ENCODE measurements around the gene SYPL2.

SYPL2 gene

DNA sequence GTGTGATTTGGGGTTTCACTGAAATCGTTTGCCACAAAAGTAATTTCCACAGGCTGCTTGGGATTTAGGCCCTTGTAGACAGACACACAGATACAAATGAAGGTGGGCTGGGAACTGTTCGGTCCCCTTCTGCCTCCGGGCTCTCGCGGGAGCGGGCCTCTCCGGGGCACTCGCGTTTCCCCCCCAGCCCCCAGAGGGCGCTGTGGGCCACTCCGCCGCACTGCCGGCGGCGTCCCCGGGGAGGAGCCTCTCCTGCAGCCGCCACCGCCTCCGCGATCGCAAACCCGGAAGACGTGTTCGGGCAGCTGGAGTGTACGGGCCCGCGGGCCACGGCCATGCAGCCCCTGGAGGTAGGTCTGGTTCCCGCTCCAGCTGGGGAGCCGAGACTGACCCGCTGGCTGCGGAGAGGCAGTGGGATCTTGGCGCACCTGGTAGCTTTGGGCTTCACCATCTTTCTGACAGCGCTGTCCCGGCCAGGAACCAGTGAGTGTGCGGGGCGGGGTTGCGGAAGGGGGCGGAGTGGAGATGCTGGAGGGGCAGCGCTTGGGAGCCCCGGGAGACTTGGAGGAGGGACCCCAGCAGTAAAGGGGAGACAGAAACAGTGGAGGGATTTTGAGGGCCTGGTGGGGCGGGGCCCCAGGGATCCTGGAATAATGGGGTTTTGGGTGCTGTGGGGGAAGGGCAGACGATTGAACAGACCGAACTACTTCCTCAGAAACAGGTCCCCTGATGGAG, 27.6 kb downstream of the SYPL2 start, which contains the start of gene CYB561D1:
TSS of gene CYB561D1 (plus strand) at position 290 of the 735 bp plus-strand sequence. CDS start at position 336, 46 bp downstream.
- DNase-seq: peak; percentile 89

DNA sequence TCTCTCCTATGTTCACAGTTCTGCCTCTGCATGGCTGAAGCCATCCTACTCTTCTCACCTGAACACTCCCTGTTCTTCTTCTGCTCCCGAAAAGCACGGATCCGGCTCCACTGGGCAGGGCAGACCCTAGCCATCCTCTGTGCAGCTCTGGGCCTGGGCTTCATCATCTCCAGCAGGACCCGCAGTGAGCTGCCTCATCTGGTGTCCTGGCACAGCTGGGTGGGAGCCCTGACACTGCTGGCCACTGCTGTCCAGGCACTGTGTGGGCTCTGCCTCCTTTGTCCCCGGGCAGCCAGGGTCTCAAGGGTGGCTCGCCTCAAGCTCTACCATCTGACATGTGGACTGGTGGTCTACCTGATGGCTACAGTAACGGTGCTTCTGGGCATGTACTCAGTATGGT, 29.4 kb downstream of the SYPL2 start:
- no peak for DNase-seq

DNA sequence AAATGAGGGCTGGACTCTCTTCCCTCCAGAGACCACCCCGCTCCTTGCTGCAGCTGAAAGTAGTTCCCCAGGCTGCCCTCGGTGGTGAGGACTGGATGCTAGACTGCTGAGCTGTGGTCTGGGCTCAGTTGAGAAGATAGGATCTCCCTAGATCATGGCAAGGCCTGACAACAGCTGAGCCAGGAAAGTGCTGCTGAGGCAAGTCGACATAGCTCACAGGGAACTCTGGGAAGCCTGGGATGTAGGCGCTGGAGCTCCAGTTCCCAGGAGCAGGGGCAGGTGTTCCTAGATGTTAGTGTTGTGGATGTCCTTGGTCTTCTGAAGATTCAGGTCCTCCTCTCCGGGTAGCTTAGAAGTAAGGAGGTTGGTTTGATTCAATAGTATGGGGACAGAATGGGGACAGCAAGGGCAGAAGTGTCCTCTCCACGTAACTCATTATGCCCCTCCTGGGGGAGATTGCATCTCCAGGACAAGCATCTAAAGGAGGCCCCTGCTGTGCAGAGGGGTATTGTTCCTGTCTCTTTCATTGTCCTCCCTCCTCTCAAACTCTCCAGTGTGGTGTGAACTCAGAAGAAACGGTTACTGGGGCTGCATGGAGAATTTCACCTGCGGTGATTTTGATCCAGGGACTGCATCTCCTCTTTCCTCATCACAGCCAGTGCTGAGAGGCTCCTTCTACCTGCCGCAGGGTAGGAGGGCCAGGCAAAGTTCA, 31.3 kb downstream of the SYPL2 start:
- no peak for DNase-seq

GRCh38 chr1:109498161-109498801, 31.9 kb downstream of the SYPL2 start:
- DNase-seq: no peak

DNA sequence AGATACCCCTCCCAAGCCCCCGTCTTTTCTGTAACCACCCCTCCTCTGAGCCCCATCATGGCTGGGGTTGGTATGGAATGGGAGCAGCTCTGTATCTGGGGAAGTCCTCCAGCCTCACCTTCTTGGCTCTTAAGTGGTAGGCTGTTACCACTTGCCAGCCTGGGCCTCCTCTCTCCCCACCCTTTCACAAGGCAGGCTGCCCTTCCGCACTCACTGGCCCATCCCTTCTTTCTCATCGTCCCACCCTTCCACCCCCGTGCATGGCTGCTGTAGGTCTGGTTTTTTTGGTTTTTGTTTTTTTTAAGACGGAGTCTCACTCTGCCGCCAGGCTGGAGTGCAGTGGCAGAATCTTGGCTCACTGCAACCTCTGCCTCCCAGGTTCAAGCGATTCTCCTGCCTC, 32.7 kb downstream of the SYPL2 start:
- no peak for DNase-seq

- no peak for DNase-seq
These were observed 33.6 kb downstream of the SYPL2 start for GRCh38 chr1:109499661-109500536.

- DNase-seq: no peak
These were observed 34.6 kb downstream of the SYPL2 start for GRCh38 chr1:109500941-109501381.

DNA sequence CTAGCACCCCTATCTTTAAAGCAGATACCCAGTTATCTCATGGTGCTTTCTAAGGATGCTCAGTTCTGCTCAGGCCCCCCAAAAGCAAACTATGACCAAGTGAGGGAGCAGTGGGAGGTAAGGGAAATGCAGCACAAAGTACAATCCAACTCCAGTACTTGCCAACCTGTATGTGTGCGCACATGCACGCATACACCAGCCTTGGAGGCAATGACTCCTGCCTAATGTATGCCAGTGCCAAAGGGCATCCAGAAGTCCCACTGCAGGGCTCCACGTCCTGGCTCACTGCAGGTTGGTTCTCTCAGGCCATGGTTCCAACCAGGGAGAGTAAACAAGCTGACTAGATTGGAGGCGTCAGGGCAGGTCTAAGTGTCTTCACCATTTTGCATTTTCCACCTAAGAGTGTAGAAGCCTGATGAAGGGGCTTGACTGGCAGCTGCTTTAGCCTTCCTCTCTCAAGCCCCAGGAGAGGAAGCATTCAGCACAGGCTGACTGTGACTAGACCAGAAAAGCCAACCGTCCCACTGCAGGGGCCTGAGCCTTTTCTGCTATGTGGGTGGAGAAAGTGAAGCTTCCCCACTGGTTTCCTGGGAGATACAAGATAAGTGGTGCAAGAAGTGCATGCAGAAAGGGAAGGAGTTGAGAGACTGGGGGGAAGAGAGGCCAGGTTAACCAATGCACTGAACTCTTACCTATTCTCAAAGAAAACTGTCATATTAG, 35.5 kb downstream of the SYPL2 start:
- no peak for DNase-seq

DNA sequence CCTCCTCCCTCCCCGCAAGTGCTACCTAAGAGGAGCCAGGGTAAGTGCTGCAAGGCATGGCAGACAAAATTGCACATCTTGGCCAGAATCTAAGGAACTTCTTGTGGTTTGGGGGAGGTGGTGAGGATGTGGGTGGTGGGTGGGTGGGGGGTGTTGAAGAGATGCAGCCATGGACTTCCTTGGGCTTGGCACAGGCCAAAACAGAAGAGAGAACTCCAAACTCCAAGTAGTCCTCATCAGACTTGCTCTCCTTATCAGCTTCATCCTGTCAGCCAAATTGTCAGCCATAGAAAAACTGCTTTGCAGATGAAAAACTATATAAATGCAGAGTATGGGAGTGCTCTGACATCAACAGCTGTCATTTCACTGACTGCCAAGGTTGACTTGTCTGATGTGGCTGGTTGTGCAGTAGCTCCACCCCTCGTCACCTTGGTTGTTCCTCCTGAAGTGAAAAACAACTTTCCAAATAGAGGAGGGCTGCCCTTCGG, 36.1 kb downstream of the SYPL2 start:
- DNase-seq: no peak

GRCh38 chr1:109503935-109504334, 37.6 kb downstream of the SYPL2 start:
- DNase-seq: no peak

DNA sequence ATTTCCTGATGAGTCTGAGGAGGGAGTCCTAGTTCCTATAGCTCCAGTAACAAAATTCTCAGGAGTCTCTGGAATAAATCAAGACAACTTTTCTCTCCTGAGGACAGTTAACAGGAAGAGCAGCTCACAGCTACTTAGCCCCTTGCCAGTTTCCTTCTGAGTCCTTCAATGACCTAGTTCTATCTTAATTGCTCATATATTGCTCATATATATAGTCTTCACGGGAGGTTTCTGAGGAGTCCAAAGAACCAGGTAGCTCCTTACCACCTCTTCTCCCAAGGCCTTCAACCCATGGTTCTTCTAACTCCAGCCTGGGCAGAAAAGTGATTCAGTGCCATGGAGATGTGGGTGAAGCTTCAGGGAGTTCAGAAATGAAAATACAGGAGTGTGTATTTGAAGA, 38.6 kb downstream of the SYPL2 start:
- no peak for DNase-seq

GRCh38 chr1:109508001-109508872, 41.9 kb downstream of the SYPL2 start:
- no peak for DNase-seq

DNA sequence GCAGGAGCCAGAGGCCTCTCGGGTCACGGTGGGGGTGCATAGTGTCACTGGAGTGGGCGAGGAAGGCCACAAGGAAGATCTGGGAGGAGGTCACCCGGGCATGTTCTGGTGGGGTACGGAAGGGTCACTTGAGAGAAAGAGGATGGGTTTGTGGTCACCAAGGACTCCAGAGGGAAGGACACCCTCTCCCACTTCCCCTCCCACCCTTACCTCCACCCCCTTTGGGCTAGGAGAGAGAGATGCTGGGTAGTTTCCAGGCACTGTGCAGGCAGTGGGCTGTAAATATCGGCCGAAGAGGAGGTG, 42.5 kb downstream of the SYPL2 start:
- no peak for DNase-seq

GRCh38 chr1:109509176-109510134, 43.1 kb downstream of the SYPL2 start, which contains the start of gene AMIGO1:
Gene AMIGO1, minus strand, starts transcription at chr1:109509727. Its CDS starts 815 bp downstream, at chr1:109508912.
- peak; percentile 71 for DNase-seq

- no peak for DNase-seq
These were observed 46.9 kb downstream of the SYPL2 start for GRCh38 chr1:109513110-109513710.

GRCh38 chr1:109514846-109515245, 48.5 kb downstream of the SYPL2 start:
- no peak for DNase-seq

GRCh38 chr1:109516872-109517271, 50.5 kb downstream of the SYPL2 start:
- no peak for DNase-seq

GRCh38 chr1:109517337-109517736, 51.0 kb downstream of the SYPL2 start:
- no peak for DNase-seq

Data from NCI-H345 (cell line).